GM19023 (cell line): ENCODE data around the gene NTPCR.
"Not testable (repeated sequence)": the region's sequence is repeated elsewhere in the genome, so short reads cannot be mapped to it uniquely, and the experiment has no call there.

ENCODE experiments used
- ATAC-seq: cut with Tn5 transposase; IDR thresholded peaks from one replicate; pipeline ENCODE4 v1.9.1; 2021; ENCODE audit warnings: mild to moderate bottlenecking, moderate library complexity; ENCODE audit not compliant: unreplicated experiment

Gene NTPCR

GRCh38 chr1:232925421-232926220 is 24.8 kb upstream of the NTPCR start:
- no peak for ATAC-seq

GRCh38 chr1:232927166-232927565 is 23.2 kb upstream of the NTPCR start:
- ATAC-seq, result not testable (repeated sequence)

- ATAC-seq, result no peak
Measured at GRCh38 chr1:232927830-232928505, 22.4 kb upstream of the NTPCR start.

- ATAC-seq, result no peak
Measured at GRCh38 chr1:232932486-232933425, 17.7 kb upstream of the NTPCR start.

- no peak for ATAC-seq
Measured at GRCh38 chr1:232936941-232937340, 13.5 kb upstream of the NTPCR start.

GRCh38 chr1:232937741-232938375 is 12.6 kb upstream of the NTPCR start:
- no peak for ATAC-seq

GRCh38 chr1:232938926-232939325 is 11.5 kb upstream of the NTPCR start:
- ATAC-seq, result no peak

- no peak for ATAC-seq
Measured at GRCh38 chr1:232939748-232940147, 10.7 kb upstream of the NTPCR start.

- ATAC-seq, result peak; percentile 49
Measured at GRCh38 chr1:232940262-232940661, 10.1 kb upstream of the NTPCR start.

GRCh38 chr1:232942413-232943294 is 7.8 kb upstream of the NTPCR start:
- ATAC-seq, result no peak

GRCh38 chr1:232943679-232944252 is 6.6 kb upstream of the NTPCR start:
- ATAC-seq, result peak; percentile 65

GRCh38 chr1:232944347-232944746 is 6.1 kb upstream of the NTPCR start:
- ATAC-seq, result no peak

- ATAC-seq, result no peak
Measured at GRCh38 chr1:232949636-232950196, 695 bp upstream of the NTPCR start.

GRCh38 chr1:232951180-232951579 is 769 bp downstream of the NTPCR start:
- ATAC-seq, result peak; percentile 18

GRCh38 chr1:232951605-232952004 is 1.2 kb downstream of the NTPCR start:
- ATAC-seq, result no peak

- ATAC-seq, result peak; percentile 44
Measured at GRCh38 chr1:232952514-232953499, 2.4 kb downstream of the NTPCR start.

GRCh38 chr1:232954594-232955365 is 4.4 kb downstream of the NTPCR start:
- ATAC-seq, result no peak
